Skeletal muscle satellite cell (primary cell): ENCODE results near the gene SFPQ. TPM values are rescaled to one million over a fixed set of nuclear protein-coding genes. Genes with fewer than 3 reads are reported as not detected.

Source experiments
- small RNA-seq: library from RNA; depleted of rRNA; stranded (forward); fragments of <200 nt; gene quantifications from one replicate; pipeline ENCODE3, GENCODE V24; 2012

SFPQ gene

Small RNA genes lying within 50 kb of the gene (small RNA-seq; reads per million reads assigned to genes)
- gene RF00019: not detected
